Liver (tissue), 9 donors: ENCODE measurements around the gene TNFSF4. TPM values are rescaled to one million over a fixed set of nuclear protein-coding genes. Genes with fewer than 3 reads are reported as not detected.

Source experiments
- DNase-seq: peaks from one replicate; pipeline ENCODE4 v3.0.0-alpha.2; 2017; ENCODE audit warnings: low spot score
- H3K27ac ChIP-seq, 2 donors: one replicate each; pipeline ENCODE4 v1.7.0; 2013; ENCODE audit warnings: inconsistent platforms in 2 of 2, low read length in 2 of 2, control low read depth in 1 of 2, low read depth in 1 of 2, mild to moderate bottlenecking in 1 of 2
- H3K27me3 ChIP-seq, 4 donors: one replicate each; pipeline versions ENCODE4 v1.6.1 to v1.7.0; 2013; ENCODE audit warnings: low read length in 3 of 4, inconsistent platforms in 1 of 4, mild to moderate bottlenecking in 1 of 4, moderate library complexity in 1 of 4; ENCODE audit not compliant: control insufficient read depth in 4 of 4, insufficient read depth in 4 of 4
- H3K36me3 ChIP-seq, 4 donors: one replicate each; pipeline versions ENCODE4 v1.6.1 to v1.7.0; 2013; ENCODE audit warnings: low read length in 3 of 4, mild to moderate bottlenecking in 3 of 4, low read depth in 1 of 4, moderate library complexity in 1 of 4; ENCODE audit not compliant: control insufficient read depth in 4 of 4, insufficient read depth in 3 of 4
- H3K4me1 ChIP-seq, 4 donors: one replicate each; pipeline versions ENCODE4 v1.6.1 to v1.7.0; 2013; ENCODE audit warnings: low read length in 3 of 4, mild to moderate bottlenecking in 3 of 4, moderate library complexity in 1 of 4; ENCODE audit not compliant: control insufficient read depth in 4 of 4, insufficient read depth in 4 of 4
- H3K4me3 ChIP-seq, 3 donors: one replicate each; pipeline versions ENCODE4 v1.6.1 to v1.7.0; 2013; ENCODE audit warnings: low read length in 3 of 3, control low read depth in 1 of 3, low read depth in 1 of 3, mild to moderate bottlenecking in 1 of 3
- H3K9ac ChIP-seq, 2 donors: one replicate each; pipeline ENCODE4 v1.7.0; 2013; ENCODE audit warnings: low read length in 2 of 2, mild to moderate bottlenecking in 2 of 2, moderate library complexity in 2 of 2, control low read depth in 1 of 2, low read depth in 1 of 2
- H3K9me3 ChIP-seq, 4 donors: one replicate each; pipeline versions ENCODE4 v1.6.1 to v1.7.0; 2013; ENCODE audit warnings: low read length in 3 of 4; ENCODE audit not compliant: control insufficient read depth in 4 of 4
- CTCF ChIP-seq: fragments of 150-350 bp; IDR thresholded peaks from 2 replicates; pipeline ENCODE4 v1.5.1; 2017; ENCODE audit warnings: improper control_type of control experiment, low read depth, low read length; ENCODE audit not compliant: missing input control
- EGR1 ChIP-seq, 2 donors: IDR thresholded peaks; 2 replicates each; pipeline ENCODE4 v1.6.1; 2016 to 2018; ENCODE audit warnings: antibody characterized with exemption in 2 of 2, low read depth in 2 of 2
- FOXA1 ChIP-seq: IDR thresholded peaks from 2 replicates; pipeline ENCODE4 v1.6.1; 2016; ENCODE audit warnings: antibody characterized with exemption
- FOXA2 ChIP-seq: IDR thresholded peaks from 2 replicates; pipeline ENCODE4 v1.6.1; 2016; ENCODE audit warnings: antibody characterized with exemption
- HNF4A ChIP-seq, 2 donors: conservative IDR thresholded peaks; 2 replicates each; pipeline ENCODE4 v1.6.1; 2016; ENCODE audit warnings: antibody characterized with exemption in 2 of 2, mild to moderate bottlenecking in 2 of 2
- HNF4G ChIP-seq: IDR thresholded peaks from 2 replicates; pipeline ENCODE4 v1.6.1; 2016; ENCODE audit warnings: antibody characterized with exemption
- JUND ChIP-seq, 2 donors: IDR thresholded peaks; 2 replicates each; pipeline ENCODE4 v1.6.1; 2016; ENCODE audit warnings: antibody characterized with exemption in 2 of 2
- MAX ChIP-seq: IDR thresholded peaks from 2 replicates; pipeline ENCODE4 v1.6.1; 2016; ENCODE audit warnings: antibody characterized with exemption
- RAD21 ChIP-seq, 2 donors: IDR thresholded peaks; 2 replicates each; pipeline ENCODE4 v1.6.1; 2016; ENCODE audit warnings: antibody characterized with exemption in 2 of 2, mild to moderate bottlenecking in 2 of 2
- RXRA ChIP-seq, 2 donors: IDR thresholded peaks; 2 replicates each; pipeline ENCODE4 v1.6.1; 2017 to 2018; ENCODE audit warnings: antibody characterized with exemption in 2 of 2, mild to moderate bottlenecking in 1 of 2
- SP1 ChIP-seq: IDR thresholded peaks from 2 replicates; pipeline ENCODE4 v1.6.1; 2018; ENCODE audit warnings: antibody characterized with exemption, mild to moderate bottlenecking
- YY1 ChIP-seq: IDR thresholded peaks from 2 replicates; pipeline ENCODE4 v1.6.1; 2016; ENCODE audit warnings: antibody characterized with exemption, mild to moderate bottlenecking
- WGBS: extraction: QIAGEN DNeasy Blood & Tissue Kit; methylation state at CpG from one replicate; pipeline ENCODE4 v1.1.7; 2013; 5-methylcytosine and 5-hydroxymethylcytosine counted together
- polyA plus RNA-seq, 2 donors: library from polyadenylated mRNA; stranded (reverse) in 1 of 2; unstranded in 1 of 2; fragments of 200-250 nt in 1 of 2; fragments of >200 nt in 1 of 2; fragmentation: Nextera tagmentation in 1 of 2; extraction: Ambion mirVana in 1 of 2; gene quantifications; one replicate each; pipeline versions ENCODE4 v1.2.1 to v1.2.3, GENCODE V29; 2013 to 2015
- total RNA-seq, 2 donors: library from RNA; depleted of rRNA; stranded (reverse); fragments of >200 nt; gene quantifications; one replicate each; pipeline ENCODE4 v1.2.3, GENCODE V29; 2014
- TF ChIP-seq, protein P1 (sequence below): IDR thresholded peaks from 2 replicates; pipeline ENCODE4 v1.6.1; 2016; ENCODE audit warnings: antibody characterized with exemption, mild to moderate bottlenecking
- TF ChIP-seq, protein P2 (sequence below): IDR thresholded peaks from 2 replicates; pipeline ENCODE4 v1.6.1; 2016; ENCODE audit warnings: antibody characterized with exemption
- donor health status: healthy.
- donor health status: healthy.
- donor health status: healthy.
- donor health status: healthy.
- donor health status: healthy.

TNFSF4 gene
- total and polyA plus RNA-seq, 4 donors = 0.18 to 2.1 (median 0.45) TPM

DNA sequence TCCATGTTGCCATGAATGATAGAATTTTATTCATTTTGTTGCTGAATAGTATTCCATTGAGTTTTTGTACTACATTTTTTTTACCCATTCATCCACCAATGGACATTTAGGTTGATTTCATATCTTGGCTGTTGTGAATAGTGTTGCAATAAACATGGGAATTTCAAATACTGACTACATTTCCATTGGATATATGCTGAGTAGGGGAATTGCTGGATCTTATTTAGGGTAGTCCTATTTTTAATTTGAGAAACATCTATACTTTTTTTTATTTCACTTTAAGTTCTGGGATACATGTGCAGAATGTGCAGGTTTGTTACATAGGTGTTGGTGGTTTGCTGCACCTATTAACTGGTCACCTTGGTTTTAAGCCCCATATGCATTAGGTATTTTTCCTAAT is 38.8 kb upstream of the TNFSF4 start:
- H3K4me3 ChIP-seq = no peak overlapping the region
- no peaks in the 10 kb centered on the region for H3K4me1 ChIP-seq
- TF ChIP-seq JUND (IDR thresholded peaks at IDR 0.05) (no peak), HNF4G (no peak), YY1 (no peak), SP1 (no peak), FOXA1 (no peak), CTCF (no peak), RXRA (IDR thresholded peaks at IDR 0.05) (no peak)
- TF ChIP-seq, protein P1, sequence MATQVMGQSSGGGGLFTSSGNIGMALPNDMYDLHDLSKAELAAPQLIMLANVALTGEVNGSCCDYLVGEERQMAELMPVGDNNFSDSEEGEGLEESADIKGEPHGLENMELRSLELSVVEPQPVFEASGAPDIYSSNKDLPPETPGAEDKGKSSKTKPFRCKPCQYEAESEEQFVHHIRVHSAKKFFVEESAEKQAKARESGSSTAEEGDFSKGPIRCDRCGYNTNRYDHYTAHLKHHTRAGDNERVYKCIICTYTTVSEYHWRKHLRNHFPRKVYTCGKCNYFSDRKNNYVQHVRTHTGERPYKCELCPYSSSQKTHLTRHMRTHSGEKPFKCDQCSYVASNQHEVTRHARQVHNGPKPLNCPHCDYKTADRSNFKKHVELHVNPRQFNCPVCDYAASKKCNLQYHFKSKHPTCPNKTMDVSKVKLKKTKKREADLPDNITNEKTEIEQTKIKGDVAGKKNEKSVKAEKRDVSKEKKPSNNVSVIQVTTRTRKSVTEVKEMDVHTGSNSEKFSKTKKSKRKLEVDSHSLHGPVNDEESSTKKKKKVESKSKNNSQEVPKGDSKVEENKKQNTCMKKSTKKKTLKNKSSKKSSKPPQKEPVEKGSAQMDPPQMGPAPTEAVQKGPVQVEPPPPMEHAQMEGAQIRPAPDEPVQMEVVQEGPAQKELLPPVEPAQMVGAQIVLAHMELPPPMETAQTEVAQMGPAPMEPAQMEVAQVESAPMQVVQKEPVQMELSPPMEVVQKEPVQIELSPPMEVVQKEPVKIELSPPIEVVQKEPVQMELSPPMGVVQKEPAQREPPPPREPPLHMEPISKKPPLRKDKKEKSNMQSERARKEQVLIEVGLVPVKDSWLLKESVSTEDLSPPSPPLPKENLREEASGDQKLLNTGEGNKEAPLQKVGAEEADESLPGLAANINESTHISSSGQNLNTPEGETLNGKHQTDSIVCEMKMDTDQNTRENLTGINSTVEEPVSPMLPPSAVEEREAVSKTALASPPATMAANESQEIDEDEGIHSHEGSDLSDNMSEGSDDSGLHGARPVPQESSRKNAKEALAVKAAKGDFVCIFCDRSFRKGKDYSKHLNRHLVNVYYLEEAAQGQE = no peak
- no peak overlapping the region for H3K27ac ChIP-seq
- H3K27me3 ChIP-seq = no peaks in the 10 kb centered on the region
- H3K36me3 ChIP-seq = no peaks in the 10 kb centered on the region
- H3K9me3 ChIP-seq = peaks cover 4 to 12% (median 7%) of the 10 kb centered on the region in 4 donors
- DNase-seq = no peak
- H3K9ac ChIP-seq = no peak overlapping the region

GRCh38 chr1:173243300-173243699 is 36.2 kb upstream of the TNFSF4 start:
- no peak overlapping the region for H3K27ac ChIP-seq
- no peak for TF ChIP-seq MAX
- TF ChIP-seq HNF4G = no peak
- no peak for TF ChIP-seq YY1
- TF ChIP-seq, protein P2, sequence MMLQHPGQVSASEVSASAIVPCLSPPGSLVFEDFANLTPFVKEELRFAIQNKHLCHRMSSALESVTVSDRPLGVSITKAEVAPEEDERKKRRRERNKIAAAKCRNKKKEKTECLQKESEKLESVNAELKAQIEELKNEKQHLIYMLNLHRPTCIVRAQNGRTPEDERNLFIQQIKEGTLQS = no peak
- TF ChIP-seq HNF4A (conservative IDR thresholded peaks at IDR 0.05) = no peak
- no peak for TF ChIP-seq FOXA1
- TF ChIP-seq FOXA2 = no peak
- TF ChIP-seq SP1 = no peak
- TF ChIP-seq RAD21 (IDR thresholded peaks at IDR 0.05) = no peak
- no peak for TF ChIP-seq EGR1 (IDR thresholded peaks at IDR 0.05; ENCODE audit: low read depth in 2 of 2)
- no peak for TF ChIP-seq CTCF
- no peaks in the 10 kb centered on the region for H3K27me3 ChIP-seq
- DNase-seq = no peak
- H3K4me3 ChIP-seq = no peak overlapping the region
- H3K4me1 ChIP-seq = no peaks in the 10 kb centered on the region
- WGBS = 95% methylated on average over 1 of the region's 1 CpG
- H3K36me3 ChIP-seq = no peaks in the 10 kb centered on the region
- H3K9me3 ChIP-seq = peaks cover 4 to 12% (median 8%) of the 10 kb centered on the region in 4 donors
- no peak overlapping the region for H3K9ac ChIP-seq
